ENCODE results near the gene ABHD11. TPM values are rescaled to one million over a fixed set of nuclear protein-coding genes. Genes with fewer than 3 reads are reported as not detected.
A peak's percentile ranks its signal among the peaks of the same experiment; 100 is the strongest.

The ABHD11 gene
- total and polyA plus RNA-seq, 9 of the 15 experiments (the other 6 are each of a cell fraction or from before 2014, with no cell fraction given), result 7.7 to 44.2 (median 18.9) TPM

DNA sequence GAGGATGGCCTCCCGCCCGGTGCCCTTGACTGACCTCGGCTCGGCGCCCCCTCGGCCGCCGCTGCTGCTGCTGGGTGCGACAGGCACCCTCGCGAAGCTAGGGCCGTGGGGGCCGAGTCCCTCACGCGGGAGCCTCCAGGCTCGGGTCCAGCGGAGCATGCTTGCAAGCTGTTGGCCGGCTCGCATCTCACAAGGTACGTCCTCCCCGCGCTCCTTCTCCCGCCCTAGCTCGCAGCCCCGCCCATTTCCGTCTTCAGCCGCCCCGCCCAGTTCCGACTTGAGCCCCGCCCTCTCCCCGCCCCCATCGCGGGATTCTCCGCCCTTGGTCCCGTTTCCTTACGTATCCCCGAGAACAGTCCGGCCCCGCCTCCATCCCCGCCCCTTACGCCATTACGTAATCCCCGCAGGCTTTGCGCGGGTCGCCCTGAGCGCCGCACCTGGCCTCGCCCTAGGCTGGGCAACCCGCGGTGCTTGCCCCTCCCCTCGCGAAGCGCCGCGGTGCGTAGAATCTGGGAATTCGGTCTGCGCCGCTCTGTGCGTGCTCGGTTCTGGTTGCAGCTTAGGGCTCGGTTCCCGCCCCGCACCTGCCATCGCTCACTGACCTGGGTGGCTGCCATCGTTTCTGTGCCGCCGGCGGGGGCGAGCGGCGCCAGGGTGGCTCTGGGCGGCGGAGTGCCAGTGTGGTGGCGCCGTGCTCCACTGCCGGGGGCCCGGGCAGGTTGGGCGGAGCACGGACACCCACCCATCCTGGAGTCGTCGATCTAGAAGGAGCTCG, at the start of gene ABHD11 (continued):
- TF ChIP-seq SRSF1 (IDR thresholded peaks at IDR 0.05; ENCODE audit: low read depth, low read length), result no peak
- TF ChIP-seq DNMT1 (IDR thresholded peaks at IDR 0.05), result no peak
- TF ChIP-seq, protein P1, sequence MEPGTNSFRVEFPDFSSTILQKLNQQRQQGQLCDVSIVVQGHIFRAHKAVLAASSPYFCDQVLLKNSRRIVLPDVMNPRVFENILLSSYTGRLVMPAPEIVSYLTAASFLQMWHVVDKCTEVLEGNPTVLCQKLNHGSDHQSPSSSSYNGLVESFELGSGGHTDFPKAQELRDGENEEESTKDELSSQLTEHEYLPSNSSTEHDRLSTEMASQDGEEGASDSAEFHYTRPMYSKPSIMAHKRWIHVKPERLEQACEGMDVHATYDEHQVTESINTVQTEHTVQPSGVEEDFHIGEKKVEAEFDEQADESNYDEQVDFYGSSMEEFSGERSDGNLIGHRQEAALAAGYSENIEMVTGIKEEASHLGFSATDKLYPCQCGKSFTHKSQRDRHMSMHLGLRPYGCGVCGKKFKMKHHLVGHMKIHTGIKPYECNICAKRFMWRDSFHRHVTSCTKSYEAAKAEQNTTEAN (CRISPR knock-in tag; IDR thresholded peaks at IDR 0.05), result no peak
- TF ChIP-seq POLR2AphosphoS5 (IDR thresholded peaks at IDR 0.05; ENCODE audit: control insufficient read depth, insufficient read depth, low read depth, low read length), result peak; percentile 54
- TF ChIP-seq FOXK2 (conservative IDR thresholded peaks at IDR 0.05 in 1 of 2, IDR thresholded peaks at IDR 0.05 in 1 of 2; ENCODE audit: low read depth in 2 of 2), result peak in 1 of 2 experiments; percentile 36; a peak in 1 of 4 replicates
- TF ChIP-seq, protein P2, sequence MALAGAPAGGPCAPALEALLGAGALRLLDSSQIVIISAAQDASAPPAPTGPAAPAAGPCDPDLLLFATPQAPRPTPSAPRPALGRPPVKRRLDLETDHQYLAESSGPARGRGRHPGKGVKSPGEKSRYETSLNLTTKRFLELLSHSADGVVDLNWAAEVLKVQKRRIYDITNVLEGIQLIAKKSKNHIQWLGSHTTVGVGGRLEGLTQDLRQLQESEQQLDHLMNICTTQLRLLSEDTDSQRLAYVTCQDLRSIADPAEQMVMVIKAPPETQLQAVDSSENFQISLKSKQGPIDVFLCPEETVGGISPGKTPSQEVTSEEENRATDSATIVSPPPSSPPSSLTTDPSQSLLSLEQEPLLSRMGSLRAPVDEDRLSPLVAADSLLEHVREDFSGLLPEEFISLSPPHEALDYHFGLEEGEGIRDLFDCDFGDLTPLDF (CRISPR knock-in tag; IDR thresholded peaks at IDR 0.05), result peak; percentile 90
- TF ChIP-seq MTA3 (IDR thresholded peaks at IDR 0.05; ENCODE audit: borderline replicate concordance), result peak; percentile 83; the same call in 1 of the 2 replicates
- TF ChIP-seq ZNF133 (CRISPR knock-in tag; IDR thresholded peaks at IDR 0.05), result no peak
- TF ChIP-seq KDM1A (IDR thresholded peaks at IDR 0.05), result no peak
- TF ChIP-seq, protein P3, sequence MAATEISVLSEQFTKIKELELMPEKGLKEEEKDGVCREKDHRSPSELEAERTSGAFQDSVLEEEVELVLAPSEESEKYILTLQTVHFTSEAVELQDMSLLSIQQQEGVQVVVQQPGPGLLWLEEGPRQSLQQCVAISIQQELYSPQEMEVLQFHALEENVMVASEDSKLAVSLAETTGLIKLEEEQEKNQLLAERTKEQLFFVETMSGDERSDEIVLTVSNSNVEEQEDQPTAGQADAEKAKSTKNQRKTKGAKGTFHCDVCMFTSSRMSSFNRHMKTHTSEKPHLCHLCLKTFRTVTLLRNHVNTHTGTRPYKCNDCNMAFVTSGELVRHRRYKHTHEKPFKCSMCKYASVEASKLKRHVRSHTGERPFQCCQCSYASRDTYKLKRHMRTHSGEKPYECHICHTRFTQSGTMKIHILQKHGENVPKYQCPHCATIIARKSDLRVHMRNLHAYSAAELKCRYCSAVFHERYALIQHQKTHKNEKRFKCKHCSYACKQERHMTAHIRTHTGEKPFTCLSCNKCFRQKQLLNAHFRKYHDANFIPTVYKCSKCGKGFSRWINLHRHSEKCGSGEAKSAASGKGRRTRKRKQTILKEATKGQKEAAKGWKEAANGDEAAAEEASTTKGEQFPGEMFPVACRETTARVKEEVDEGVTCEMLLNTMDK (IDR thresholded peaks at IDR 0.05; ENCODE audit: borderline replicate concordance, insufficient read depth, low read depth, low read length, poor library complexity, severe bottlenecking), result peak; percentile 44
- TF ChIP-seq EP300 (IDR thresholded peaks at IDR 0.05; ENCODE audit: low read length), result no peak
- TF ChIP-seq U2AF2 (optimal IDR thresholded peaks at IDR 0.05; ENCODE audit: low read depth, low read length), result no peak
- TF ChIP-seq, protein P4, sequence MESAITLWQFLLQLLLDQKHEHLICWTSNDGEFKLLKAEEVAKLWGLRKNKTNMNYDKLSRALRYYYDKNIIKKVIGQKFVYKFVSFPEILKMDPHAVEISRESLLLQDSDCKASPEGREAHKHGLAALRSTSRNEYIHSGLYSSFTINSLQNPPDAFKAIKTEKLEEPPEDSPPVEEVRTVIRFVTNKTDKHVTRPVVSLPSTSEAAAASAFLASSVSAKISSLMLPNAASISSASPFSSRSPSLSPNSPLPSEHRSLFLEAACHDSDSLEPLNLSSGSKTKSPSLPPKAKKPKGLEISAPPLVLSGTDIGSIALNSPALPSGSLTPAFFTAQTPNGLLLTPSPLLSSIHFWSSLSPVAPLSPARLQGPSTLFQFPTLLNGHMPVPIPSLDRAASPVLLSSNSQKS (CRISPR knock-in tag; IDR thresholded peaks at IDR 0.05), result no peak
- TF ChIP-seq BRCA1 (IDR thresholded peaks at IDR 0.05), result no peak
- no peak for TF ChIP-seq BRCA1 (CRISPR knock-in tag; IDR thresholded peaks at IDR 0.05)
- TF ChIP-seq ZSCAN29 (IDR thresholded peaks at IDR 0.05), result 0 out of 2 replicates have a peak, but pooled peaks have one; percentile 27
- TF ChIP-seq ZZZ3 (IDR thresholded peaks at IDR 0.05), result no peak
- no peak for TF ChIP-seq DIDO1 (tag; IDR thresholded peaks at IDR 0.05; ENCODE audit: low read depth)
- no peak for TF ChIP-seq BRD9 (IDR thresholded peaks at IDR 0.05; ENCODE audit: low read depth, partially characterized antibody)
- no peak for TF ChIP-seq ZNF175 (CRISPR knock-in tag; IDR thresholded peaks at IDR 0.05; ENCODE audit: low read depth)
- TF ChIP-seq, protein P5, sequence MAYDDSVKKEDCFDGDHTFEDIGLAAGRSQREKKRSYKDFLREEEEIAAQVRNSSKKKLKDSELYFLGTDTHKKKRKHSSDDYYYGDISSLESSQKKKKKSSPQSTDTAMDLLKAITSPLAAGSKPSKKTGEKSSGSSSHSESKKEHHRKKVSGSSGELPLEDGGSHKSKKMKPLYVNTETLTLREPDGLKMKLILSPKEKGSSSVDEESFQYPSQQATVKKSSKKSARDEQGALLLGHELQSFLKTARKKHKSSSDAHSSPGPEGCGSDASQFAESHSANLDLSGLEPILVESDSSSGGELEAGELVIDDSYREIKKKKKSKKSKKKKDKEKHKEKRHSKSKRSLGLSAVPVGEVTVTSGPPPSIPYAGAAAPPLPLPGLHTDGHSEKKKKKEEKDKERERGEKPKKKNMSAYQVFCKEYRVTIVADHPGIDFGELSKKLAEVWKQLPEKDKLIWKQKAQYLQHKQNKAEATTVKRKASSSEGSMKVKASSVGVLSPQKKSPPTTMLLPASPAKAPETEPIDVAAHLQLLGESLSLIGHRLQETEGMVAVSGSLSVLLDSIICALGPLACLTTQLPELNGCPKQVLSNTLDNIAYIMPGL (CRISPR knock-in tag; IDR thresholded peaks at IDR 0.05), result peak; percentile 63; the same call in 1 of the 2 replicates

All from K562 (cell line).